Neural cell (in vitro differentiated cells): ENCODE data around the gene RNF213. TPM values are rescaled to one million over a fixed set of nuclear protein-coding genes. Genes with fewer than 3 reads are reported as not detected.

ENCODE experiments used
- H2AFZ ChIP-seq: fragments of 200-600, 300-800 bp; sonication (generic), shearing (Covaris generic); 2 replicates; pipeline ENCODE4 v1.6.0; 2014; ENCODE audit warnings: low read depth, mild to moderate bottlenecking, antibody characterized with exemption, low read length, moderate library complexity
- H3F3A ChIP-seq: fragments of 200-600 bp; shearing (Covaris generic); 2 replicates; pipeline ENCODE4 v1.6.1; 2016; ENCODE audit warnings: mild to moderate bottlenecking, moderate library complexity, mixed read lengths, antibody characterized with exemption, low read length; ENCODE audit not compliant: insufficient read depth, poor library complexity, severe bottlenecking
- H3K27ac ChIP-seq: fragments of 200-600, 300-800 bp; sonication (generic), shearing (Covaris generic); 2 replicates; pipeline ENCODE4 v1.5.1; 2014; ENCODE audit warnings: mild to moderate bottlenecking, low read length, moderate library complexity
- H3K27me3 ChIP-seq: fragments of 300-800, 200-600 bp; sonication (generic), shearing (Covaris generic); 2 replicates; pipeline ENCODE4 v1.6.0; 2014; ENCODE audit warnings: mild to moderate bottlenecking, low read depth, low read length, moderate library complexity; ENCODE audit not compliant: insufficient read depth
- H3K36me3 ChIP-seq: fragments of 300-800, 200-600 bp; sonication (generic), shearing (Covaris generic); 2 replicates; pipeline ENCODE4 v1.5.1; 2014; ENCODE audit warnings: mild to moderate bottlenecking, antibody characterized with exemption, low read length, moderate library complexity; ENCODE audit not compliant: insufficient read depth
- H3K4me2 ChIP-seq: fragments of 300-800, 200-600 bp; sonication (generic), shearing (Covaris generic); 2 replicates; pipeline ENCODE4 v1.6.0; 2014; ENCODE audit warnings: mild to moderate bottlenecking, low read length
- H3K4me3 ChIP-seq: fragments of 300-800, 200-600 bp; sonication (generic), shearing (Covaris generic); 2 replicates; pipeline ENCODE4 v1.5.1; 2014; ENCODE audit warnings: mild to moderate bottlenecking, low read length, moderate library complexity
- H3K79me2 ChIP-seq: fragments of 200-600 bp; shearing (Covaris generic); replicated peaks from 2 replicates; pipeline ENCODE4 v1.6.0; 2014; ENCODE audit warnings: mild to moderate bottlenecking, low read length, moderate library complexity; ENCODE audit not compliant: insufficient read depth
- H3K9ac ChIP-seq: fragments of 300-800, 200-600 bp; sonication (generic), shearing (Covaris generic); 2 replicates; pipeline ENCODE4 v1.6.1; 2016; ENCODE audit warnings: mild to moderate bottlenecking, low read length, mixed read lengths
- H3K9me2 ChIP-seq: fragments of 200-600 bp; shearing (Covaris generic); 2 replicates; pipeline ENCODE4 v1.6.1; 2016; ENCODE audit warnings: mild to moderate bottlenecking, low read length, mixed read lengths; ENCODE audit not compliant: insufficient read depth
- H3K9me3 ChIP-seq: fragments of 200-600, 300-800 bp; sonication (generic), shearing (Covaris generic); 2 replicates; pipeline ENCODE4 v1.6.1; 2016; ENCODE audit warnings: mild to moderate bottlenecking, mixed run types, low read length, moderate library complexity, mixed read lengths
- H4K20me1 ChIP-seq: fragments of 200-600 bp; shearing (Covaris generic); 2 replicates; pipeline ENCODE4 v1.6.1; 2016; ENCODE audit warnings: mild to moderate bottlenecking, mixed run types; ENCODE audit not compliant: insufficient read depth
- CTCF ChIP-seq: fragments of 450-650 bp; IDR thresholded peaks from 2 replicates; pipeline ENCODE4 v1.5.1; 2014; ENCODE audit warnings: antibody characterized with exemption, mild to moderate bottlenecking, moderate library complexity; ENCODE audit not compliant: poor library complexity, severe bottlenecking
- EP300 ChIP-seq: fragments of 450-650 bp; conservative IDR thresholded peaks from 2 replicates; pipeline ENCODE4 v1.6.1; 2014; ENCODE audit warnings: antibody characterized with exemption, mild to moderate bottlenecking, moderate library complexity; ENCODE audit not compliant: poor library complexity, severe bottlenecking
- EZH2 ChIP-seq: fragments of 200-600, 300-800 bp; shearing (Covaris generic), sonication (generic); IDR thresholded peaks from 2 replicates; pipeline ENCODE4 v1.6.1; 2014; ENCODE audit warnings: antibody characterized with exemption, low read length, borderline replicate concordance, mild to moderate bottlenecking; ENCODE audit not compliant: insufficient read depth, poor library complexity, severe bottlenecking
- MXI1 ChIP-seq: fragments of 450-650 bp; conservative IDR thresholded peaks from 2 replicates; pipeline ENCODE4 v1.6.1; 2014; ENCODE audit warnings: antibody characterized with exemption, mild to moderate bottlenecking; ENCODE audit not compliant: poor library complexity, severe bottlenecking
- POLR2AphosphoS5 ChIP-seq: IDR thresholded peaks from 2 replicates; pipeline ENCODE4 v1.6.1; 2012
- RAD21 ChIP-seq: fragments of 450-650 bp; conservative IDR thresholded peaks from 2 replicates; pipeline ENCODE4 v1.6.1; 2014; ENCODE audit warnings: antibody characterized with exemption, mild to moderate bottlenecking, moderate library complexity
- REST ChIP-seq: IDR thresholded peaks from 2 replicates; pipeline ENCODE4 v1.6.1; 2012; ENCODE audit warnings: borderline replicate concordance
- SMC3 ChIP-seq: fragments of 450-650 bp; conservative IDR thresholded peaks from 2 replicates; pipeline ENCODE4 v1.6.1; 2014; ENCODE audit warnings: antibody characterized with exemption, mild to moderate bottlenecking, moderate library complexity; ENCODE audit not compliant: poor library complexity
- TAF1 ChIP-seq: IDR thresholded peaks from 2 replicates; pipeline ENCODE4 v1.6.1; 2012; ENCODE audit warnings: low read depth
- polyA plus RNA-seq: library from polyadenylated mRNA; depleted of rRNA; stranded (reverse); fragments of >200 nt; gene quantifications from 2 replicates; pipeline ENCODE4 v1.2.3, GENCODE V29; 2014

RNF213 gene
- polyA plus RNA-seq, 1 donor from 2014 or later: 1.5 TPM

- no peaks in the 10 kb centered on the region for H3K36me3 ChIP-seq
Observed at GRCh38 chr17:80362428-80363119, 101.9 kb downstream of the RNF213 start.

GRCh38 chr17:80363120-80363515 is 102.5 kb downstream of the RNF213 start:
- Histone ChIP-seq H3K36me3 (no peaks in the 10 kb centered on the region), H3F3A (no peaks in the 10 kb centered on the region), H3K9ac (no peak overlapping the region), H2AFZ (no peak overlapping the region), H3K79me2 (no peaks in the 10 kb centered on the region), H3K27me3 (no peaks in the 10 kb centered on the region), H3K4me2 (no peak overlapping the region), H3K9me2 (no peaks in the 10 kb centered on the region), H3K4me3 (no peak overlapping the region), H3K9me3 (no peaks in the 10 kb centered on the region), H3K27ac (no peak overlapping the region), H4K20me1 (no peaks in the 10 kb centered on the region)
- no peak for TF ChIP-seq EZH2
- TF ChIP-seq MXI1: no peak
- no peak for TF ChIP-seq TAF1
- TF ChIP-seq POLR2AphosphoS5: no peak
- TF ChIP-seq REST: no peak

More at GRCh38 chr17:80362428-80363119, 101.9 kb downstream of the RNF213 start:
- no peaks in the 10 kb centered on the region for H3F3A ChIP-seq
- H2AFZ ChIP-seq: no peak overlapping the region
- H3K9me2 ChIP-seq: no peaks in the 10 kb centered on the region
- no peak overlapping the region for H3K4me3 ChIP-seq
- H3K4me2 ChIP-seq: no peak overlapping the region
- no peaks in the 10 kb centered on the region for H4K20me1 ChIP-seq
- H3K27me3 ChIP-seq: no peaks in the 10 kb centered on the region
- H3K9me3 ChIP-seq: no peaks in the 10 kb centered on the region
- H3K9ac ChIP-seq: no peak overlapping the region
- no peak overlapping the region for H3K27ac ChIP-seq
- TF ChIP-seq RAD21: no peak
- no peak for TF ChIP-seq CTCF
- no peak for TF ChIP-seq POLR2AphosphoS5
- TF ChIP-seq TAF1: no peak
- no peak for TF ChIP-seq REST
- no peak for TF ChIP-seq MXI1
- no peak for TF ChIP-seq EP300
- TF ChIP-seq SMC3: no peak
- TF ChIP-seq EZH2: no peak
- H3K79me2 ChIP-seq: no peaks in the 10 kb centered on the region
